G401 (cell line): Measurements from ENCODE around the gene DNAH9. TPM values are rescaled to one million over a fixed set of nuclear protein-coding genes. Genes with fewer than 3 reads are reported as not detected.

Source experiments
- DNase-seq: peaks from one replicate; pipeline ENCODE4 v3.0.0-alpha.2; 2015; ENCODE audit warnings: low spot score
- in situ Hi-C: cut with HindIII; loops from 2 replicates; pipeline ENCODE4 v1.10.0; 2016; ENCODE audit warnings: low sequenced_read_pairs, mixed read lengths
- total RNA-seq: library from RNA; depleted of rRNA; stranded (reverse); fragments of >200 nt; shearing (Covaris generic); gene quantifications from 2 replicates; pipeline ENCODE4 v1.2.3, GENCODE V29; 2014; rRNA removed

The DNAH9 gene, protein sequence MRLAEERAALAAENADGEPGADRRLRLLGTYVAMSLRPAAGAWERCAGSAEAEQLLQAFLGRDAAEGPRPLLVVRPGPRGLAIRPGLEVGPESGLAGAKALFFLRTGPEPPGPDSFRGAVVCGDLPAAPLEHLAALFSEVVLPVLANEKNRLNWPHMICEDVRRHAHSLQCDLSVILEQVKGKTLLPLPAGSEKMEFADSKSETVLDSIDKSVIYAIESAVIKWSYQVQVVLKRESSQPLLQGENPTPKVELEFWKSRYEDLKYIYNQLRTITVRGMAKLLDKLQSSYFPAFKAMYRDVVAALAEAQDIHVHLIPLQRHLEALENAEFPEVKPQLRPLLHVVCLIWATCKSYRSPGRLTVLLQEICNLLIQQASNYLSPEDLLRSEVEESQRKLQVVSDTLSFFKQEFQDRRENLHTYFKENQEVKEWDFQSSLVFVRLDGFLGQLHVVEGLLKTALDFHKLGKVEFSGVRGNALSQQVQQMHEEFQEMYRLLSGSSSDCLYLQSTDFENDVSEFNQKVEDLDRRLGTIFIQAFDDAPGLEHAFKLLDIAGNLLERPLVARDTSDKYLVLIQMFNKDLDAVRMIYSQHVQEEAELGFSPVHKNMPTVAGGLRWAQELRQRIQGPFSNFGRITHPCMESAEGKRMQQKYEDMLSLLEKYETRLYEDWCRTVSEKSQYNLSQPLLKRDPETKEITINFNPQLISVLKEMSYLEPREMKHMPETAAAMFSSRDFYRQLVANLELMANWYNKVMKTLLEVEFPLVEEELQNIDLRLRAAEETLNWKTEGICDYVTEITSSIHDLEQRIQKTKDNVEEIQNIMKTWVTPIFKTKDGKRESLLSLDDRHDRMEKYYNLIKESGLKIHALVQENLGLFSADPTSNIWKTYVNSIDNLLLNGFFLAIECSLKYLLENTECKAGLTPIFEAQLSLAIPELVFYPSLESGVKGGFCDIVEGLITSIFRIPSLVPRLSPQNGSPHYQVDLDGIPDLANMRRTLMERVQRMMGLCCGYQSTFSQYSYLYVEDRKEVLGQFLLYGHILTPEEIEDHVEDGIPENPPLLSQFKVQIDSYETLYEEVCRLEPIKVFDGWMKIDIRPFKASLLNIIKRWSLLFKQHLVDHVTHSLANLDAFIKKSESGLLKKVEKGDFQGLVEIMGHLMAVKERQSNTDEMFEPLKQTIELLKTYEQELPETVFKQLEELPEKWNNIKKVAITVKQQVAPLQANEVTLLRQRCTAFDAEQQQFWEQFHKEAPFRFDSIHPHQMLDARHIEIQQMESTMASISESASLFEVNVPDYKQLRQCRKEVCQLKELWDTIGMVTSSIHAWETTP (N-terminal part only)
- not detected in 2 replicates for total RNA-seq

DNA sequence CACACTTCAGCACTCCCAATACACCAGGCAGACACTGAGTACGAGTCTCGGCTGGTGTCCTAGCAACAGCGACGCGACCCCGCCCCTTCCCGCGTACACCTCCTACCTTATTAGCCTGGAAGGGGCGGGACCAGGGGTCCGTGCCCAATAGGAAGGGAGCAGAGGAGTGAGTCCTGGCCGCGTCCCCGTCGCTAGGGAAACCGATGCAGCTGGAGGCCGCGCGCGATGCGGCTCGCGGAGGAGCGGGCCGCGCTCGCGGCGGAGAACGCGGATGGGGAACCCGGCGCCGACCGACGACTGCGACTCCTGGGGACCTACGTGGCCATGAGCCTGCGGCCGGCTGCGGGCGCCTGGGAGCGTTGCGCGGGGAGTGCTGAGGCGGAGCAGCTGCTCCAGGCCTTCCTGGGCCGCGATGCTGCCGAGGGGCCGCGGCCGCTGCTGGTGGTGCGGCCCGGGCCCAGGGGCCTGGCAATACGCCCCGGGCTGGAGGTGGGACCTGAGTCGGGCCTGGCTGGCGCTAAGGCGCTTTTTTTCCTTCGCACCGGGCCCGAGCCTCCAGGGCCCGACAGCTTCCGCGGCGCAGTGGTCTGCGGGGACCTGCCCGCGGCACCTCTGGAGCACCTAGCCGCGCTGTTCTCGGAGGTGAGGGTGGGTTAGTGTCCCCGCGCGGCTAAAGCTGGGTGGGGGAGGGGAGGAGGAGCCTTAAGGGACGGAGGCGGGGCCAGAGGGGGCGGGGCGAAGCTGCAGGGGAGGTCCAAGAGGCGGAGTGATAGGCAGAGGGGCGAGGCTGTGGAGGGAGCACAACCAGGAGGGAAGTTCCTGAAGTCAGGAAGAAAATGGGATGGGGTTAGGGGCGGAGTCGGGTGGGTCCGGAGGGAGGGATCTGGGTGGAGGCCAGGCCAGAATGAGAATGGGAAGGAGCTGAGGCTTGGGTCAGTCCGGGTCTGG lies at the start of gene DNAH9:
Gene DNAH9, plus strand, starts transcription at position 197 of the 948 bp plus-strand sequence. Its CDS starts 29 bp downstream, at position 226.
- in situ Hi-C loops: no loop called here
- peak; percentile 51 for DNase-seq

DNA sequence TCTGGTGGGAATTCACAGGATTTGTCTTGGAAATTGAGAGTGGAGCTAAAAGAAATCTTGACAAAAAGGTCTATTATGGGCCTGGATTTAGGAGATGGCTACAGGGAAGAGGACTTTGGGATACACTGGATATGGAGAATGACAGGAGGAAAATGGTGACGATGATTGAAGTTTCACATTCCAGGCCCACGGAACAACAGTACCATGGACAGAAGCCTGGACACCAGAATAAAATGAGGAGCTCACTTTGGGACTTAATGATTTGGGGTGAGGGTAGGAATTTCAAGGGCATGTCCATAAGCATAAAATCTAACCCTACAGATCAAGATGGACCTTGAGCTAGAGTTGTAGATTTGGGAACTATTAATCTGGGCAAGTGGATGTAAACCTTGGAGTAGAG lies 47.8 kb upstream of the DNAH9 start:
- DNase-seq: no peak
- in situ Hi-C loops: no loop called here

DNA sequence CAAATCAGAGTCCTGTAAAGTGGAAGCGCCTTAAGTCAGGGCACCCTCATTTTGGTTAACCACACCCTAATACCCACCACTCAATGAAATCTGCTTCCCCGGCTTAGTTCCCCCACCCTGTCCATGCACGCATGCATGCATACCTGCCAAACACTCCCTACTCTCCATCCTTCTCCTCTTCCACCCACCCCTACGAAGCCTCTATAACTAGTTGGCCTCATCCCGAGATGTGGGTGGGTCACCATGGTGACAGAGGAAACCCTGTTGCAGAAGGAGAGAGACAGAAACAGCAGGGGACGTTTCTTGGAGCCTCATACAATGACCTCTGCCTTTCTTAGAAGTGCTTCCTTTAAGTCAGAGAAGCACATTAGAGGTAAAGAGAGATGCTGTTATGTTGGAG lies 46.8 kb upstream of the DNAH9 start:
- DNase-seq: no peak
- in situ Hi-C loops: no loop called here

DNA sequence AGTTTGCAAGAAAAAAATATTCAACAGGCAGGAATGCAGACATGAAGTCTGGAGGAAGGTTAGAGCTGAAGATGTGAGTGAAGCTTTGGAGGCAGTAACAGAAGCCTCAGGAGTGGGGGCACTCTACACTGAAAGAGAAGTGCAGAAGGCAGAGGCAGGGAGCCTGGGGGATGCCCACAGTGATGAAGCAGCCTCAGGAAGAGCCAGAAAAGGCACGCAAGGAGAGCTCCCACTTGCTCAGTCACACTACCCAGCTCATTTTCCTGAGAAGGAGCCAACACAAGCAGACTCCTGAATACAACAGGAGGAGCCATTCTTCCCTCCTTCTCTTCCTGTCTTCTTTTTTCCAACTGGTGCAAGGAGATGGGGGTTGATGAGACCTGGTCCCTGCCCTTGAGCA lies 45.1 kb upstream of the DNAH9 start:
- in situ Hi-C loops: no loop called here
- no peak for DNase-seq

DNA sequence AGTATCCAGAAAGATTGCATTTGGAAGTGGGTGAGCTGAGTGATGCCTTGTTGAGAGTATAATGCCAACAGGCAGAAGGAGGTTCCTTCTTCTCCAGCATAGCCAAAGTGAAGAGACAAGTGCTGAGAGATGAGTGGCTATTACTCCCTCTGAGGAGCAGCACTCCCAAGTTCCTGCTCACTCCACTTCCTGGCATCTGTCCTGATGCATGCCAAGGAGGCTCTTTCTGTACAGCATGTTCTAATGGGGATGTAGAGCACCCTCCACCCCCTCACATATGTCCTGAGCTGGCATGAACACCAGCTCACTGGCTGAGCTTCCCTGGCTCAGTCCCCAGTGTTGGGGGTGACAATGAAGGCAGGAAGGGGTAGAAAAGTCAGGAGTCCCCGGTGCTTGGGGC lies 44.2 kb upstream of the DNAH9 start:
- DNase-seq: no peak
- in situ Hi-C loops: no loop called here

DNA sequence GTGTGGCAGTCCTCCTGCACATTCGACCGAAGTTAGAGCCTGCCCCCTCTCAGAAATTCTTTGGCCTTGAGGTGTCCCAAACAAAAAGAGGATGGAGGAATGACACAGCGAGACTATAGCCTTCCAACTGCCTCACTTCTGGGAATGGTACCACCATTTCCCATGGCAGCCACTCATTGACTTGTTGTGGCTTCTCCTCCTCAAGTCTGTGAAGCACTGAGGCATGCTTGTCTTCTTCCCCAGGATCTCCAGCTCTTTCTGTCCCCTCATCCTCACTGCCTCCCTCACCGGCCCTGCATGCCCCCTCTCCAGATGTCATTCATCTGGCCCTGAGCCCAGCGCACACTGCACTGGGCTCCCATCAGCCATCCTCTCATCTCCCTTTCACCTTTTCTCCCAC lies 43.7 kb upstream of the DNAH9 start:
- in situ Hi-C loops: no loop called here
- DNase-seq: no peak

DNA sequence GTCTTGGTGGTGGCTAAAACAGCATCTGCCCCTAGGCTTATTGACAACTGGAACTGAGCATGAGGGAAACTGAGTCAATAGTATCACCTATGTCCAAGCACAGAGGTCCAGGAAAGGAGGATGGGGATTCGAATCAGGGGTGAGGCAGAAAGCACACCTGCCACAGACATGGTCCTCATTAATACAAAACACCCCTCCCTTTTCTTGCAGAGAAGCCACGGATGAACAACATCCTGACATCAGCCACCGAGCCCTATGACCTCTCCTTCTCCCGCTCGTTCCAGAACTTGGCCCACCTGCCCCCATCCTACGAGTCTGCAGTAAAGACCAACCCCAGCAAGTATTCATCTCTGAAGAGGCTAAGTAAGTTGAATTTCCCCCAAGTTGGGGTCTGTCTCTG lies 42.7 kb upstream of the DNAH9 start:
- in situ Hi-C loops: no loop called here

DNA sequence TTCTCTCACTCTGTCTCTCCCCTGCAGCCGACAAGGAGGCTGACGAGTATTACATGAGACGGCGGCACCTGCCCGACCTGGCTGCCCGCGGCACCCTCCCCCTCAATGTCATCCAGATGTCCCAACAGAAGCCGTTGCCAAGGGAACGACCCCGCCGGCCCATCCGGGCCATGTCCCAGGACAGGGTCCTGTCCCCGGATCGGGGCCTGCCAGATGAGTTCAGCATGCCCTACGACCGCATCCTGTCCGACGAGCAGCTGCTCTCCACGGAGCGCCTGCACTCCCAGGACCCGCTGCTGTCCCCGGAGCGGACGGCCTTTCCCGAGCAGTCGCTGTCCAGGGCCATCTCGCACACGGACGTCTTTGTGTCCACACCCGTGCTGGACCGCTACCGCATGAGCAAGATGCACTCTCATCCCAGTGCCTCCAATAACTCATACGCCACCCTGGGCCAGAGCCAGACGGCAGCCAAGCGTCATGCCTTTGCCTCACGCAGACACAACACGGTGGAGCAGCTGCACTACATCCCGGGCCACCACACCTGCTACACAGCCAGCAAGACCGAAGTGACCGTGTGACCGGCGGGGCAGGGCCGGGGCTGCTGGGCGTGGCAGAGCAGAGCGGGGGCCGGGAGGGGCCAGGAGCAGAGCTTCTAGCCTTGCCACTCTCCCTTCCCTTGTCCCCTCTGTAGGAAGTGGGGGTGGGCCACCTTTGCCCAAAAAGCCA lies 40.4 kb upstream of the DNAH9 start:
- DNase-seq: no peak
- in situ Hi-C loops: no loop called here

More for the DNA sequence above, 42.7 kb upstream of the DNAH9 start:
- DNase-seq: no peak

DNA sequence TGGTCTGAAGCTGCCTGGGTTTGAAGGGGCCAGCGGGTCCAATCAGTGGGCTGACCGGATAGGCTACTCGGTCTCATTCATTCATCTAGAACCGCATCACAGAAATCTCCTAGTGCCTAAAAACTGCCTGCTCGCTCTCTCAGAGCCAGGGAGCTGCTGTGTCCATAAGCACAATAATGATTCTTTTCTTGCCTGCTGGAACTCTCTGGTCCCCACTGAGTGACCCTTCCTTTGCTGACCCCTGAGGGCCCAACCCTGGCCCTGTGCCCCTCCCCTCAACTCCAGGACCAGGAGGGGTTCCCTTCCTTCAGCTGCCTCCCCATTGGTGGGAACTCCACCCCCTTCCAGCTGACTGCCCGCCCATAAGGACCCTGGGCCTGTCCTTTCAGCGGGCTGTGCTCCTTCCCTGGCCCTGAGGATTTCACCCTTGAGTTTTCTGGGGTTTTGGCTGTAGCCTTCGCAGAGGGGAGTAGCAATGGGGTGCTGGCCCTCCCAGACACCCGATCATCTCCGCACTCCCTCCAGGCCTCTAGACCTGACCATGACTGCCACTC lies 39.5 kb upstream of the DNAH9 start:
- in situ Hi-C loops: no loop called here

DNA sequence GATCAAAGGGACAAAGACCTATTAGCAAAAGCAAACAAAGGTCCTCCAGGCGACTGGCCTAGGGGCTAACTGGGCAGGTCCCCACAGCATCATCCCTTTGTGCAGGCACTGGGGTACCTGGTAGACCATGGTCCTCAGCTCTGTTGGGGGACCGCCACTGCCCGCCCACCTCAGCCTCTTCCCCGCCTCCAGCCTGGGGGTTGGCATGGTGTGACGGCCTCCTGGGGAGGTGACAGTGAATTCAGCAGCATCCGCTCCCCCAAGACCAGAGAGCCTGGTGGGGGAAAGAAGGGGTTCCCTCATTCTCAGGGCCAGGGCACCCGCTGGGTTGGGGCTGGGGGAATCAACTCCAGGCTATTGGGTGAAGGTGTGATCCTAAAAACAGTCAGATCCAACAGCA lies 38.7 kb upstream of the DNAH9 start:
- no peak for DNase-seq
- in situ Hi-C loops: no loop called here

More for the DNA sequence above, 39.5 kb upstream of the DNAH9 start:
- DNase-seq: no peak

DNA sequence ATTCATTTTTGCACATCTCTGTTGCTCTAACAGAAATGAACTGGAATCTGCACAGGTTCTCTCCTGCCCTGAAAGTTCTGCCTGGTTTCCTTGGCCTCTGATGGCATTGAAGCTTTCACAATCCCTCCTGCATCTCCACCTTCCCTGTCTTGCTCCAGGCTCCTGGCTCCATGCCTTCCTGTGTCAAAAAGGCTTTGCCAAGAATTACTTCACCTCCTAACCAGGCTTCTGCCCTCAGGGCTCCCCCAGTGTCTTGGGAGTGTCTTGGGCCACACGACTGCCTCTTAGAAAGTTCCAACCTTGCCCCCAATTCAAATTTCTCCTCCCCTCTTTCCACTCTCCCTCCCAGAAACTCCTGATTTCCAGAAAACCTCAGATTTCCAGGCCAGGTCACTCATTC lies 37.0 kb upstream of the DNAH9 start:
- in situ Hi-C loops: no loop called here

DNA sequence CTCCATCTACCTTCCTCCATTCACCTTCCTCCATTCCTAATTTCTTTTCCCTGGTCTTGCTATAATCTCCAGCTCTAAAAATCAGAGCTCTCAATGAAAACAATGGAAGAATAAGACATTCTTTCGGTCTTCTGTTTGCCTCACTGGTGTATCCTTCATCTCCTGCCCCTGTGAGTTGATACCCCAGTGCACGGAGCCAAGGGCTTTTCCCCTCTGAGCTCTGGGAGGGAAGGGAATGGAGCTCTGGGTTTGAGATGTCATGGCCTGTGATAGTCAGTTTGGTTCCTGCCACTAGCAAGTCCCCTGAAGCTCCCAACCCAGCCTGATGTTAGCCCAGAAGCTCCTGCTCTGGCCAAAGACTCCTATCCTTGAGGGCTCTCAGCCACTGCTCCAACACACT lies 36.6 kb upstream of the DNAH9 start:
- in situ Hi-C loops: no loop called here
- no peak for DNase-seq

More for the DNA sequence above, 37.0 kb upstream of the DNAH9 start:
- no peak for DNase-seq

DNA sequence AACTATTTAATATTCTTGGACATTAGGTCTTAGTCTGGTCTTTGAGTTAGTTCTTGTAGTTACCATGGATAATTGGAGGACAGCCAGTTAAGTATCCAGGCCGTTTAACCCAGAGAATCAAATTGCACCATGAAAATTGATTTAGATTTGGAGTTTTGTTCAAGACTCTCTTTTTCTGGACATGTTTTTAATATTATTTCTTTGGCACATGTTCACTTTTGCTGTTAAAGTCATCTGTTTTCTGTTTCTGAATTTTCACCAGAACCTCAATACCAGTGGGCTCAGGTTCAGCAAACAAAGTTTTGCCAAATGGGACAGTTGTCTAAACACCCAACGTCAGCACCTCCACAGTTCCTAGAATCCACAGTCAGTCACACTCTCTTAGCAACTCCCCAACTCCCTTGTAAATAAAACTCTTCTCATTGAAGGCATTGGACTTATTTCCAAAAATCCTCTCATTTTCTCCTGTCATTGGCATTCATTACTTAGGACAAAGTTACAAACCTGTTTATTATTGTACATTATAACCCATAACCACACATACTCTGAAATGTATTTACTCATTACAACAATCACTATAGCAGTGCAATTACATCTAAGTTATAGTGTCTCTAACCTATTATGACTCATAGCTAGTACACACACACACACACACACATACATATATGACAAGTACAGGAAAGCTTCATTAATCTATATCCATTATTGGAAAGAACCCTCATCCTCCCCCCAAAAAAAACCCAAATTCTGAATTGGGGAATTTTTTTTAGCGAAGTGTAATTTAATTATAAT lies 33.5 kb upstream of the DNAH9 start:
- DNase-seq: peak; percentile 28
- in situ Hi-C loops: no loop called here

DNA sequence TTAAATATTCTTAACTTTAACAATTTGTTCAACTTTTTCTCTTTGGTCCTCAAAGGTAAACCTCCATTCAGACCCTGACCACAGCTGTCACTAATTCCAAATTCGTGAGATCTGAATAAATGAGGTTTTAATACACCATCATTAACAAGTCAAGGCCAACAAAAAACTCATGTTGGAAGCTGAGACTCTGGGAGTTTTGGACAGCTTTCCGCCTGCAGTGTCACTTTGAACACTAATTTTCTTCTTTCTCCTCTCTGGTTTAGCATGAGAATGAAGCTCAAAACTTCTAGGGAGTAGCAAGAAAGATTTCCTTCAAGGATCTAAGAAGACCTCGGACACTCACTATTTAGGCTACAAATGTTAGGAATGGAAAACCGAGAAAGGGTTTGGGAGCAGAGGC lies 32.7 kb upstream of the DNAH9 start:
- no peak for DNase-seq
- in situ Hi-C loops: no loop called here

DNA sequence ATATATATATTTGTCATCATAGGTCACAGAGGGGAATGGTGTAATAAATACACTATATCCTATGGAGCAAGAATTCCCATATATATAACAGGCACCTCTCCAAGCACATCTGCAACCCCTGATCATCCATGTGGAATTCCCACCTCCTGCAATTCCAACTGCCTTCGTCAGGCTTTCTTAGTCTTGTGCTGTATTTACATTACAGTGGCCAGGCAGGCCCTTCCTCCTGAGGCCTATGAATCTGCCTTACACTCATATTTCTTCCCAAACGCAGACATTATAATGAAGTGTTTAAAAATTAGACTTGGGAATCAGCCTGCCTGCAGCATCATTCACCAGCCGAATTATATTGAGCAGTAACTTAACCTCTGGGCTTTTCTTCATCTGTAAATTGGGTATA lies 19.3 kb upstream of the DNAH9 start:
- no peak for DNase-seq
- in situ Hi-C loops: no loop called here

DNA sequence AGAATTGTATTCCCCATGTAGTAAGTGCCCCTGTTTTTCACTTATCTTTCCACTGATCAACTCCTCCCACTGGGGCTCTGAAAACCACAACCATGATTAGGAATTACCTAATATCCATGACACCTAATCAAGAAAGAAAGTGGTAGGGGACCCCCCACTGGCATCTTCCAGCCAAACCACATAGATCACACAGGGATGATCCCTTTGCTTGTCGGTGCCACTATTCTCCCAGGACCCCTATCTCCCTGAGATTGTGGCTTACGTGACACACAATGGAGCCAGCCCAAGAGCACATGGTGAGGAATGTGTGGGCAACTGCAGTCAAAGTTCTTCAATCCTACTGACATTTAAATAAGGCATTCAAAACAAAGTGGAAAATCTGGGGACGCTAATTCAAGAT lies 17.6 kb upstream of the DNAH9 start:
- in situ Hi-C loops: no loop called here
- DNase-seq: no peak

DNA sequence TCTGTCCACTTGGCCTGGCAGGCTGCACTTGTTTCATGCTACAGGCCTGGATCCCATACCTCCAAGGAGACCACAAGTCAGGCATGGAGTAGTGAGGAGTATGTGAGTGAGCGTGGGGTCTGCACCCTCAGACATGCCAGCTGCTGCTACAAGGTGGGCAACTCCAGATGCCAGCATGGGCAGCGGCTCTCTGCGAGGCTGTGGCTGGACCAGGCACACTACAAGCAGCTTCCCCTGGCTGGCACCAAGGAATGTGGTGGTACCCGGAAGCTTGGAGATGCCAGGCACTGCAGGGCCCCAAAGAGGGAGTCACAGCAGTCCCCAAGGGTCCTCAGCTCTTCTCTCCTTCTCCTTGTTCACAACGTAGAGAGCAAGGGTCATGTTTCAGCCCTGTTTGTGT lies 16.1 kb upstream of the DNAH9 start:
- in situ Hi-C loops: no loop called here
- no peak for DNase-seq
